Peyer's patch (tissue), 4 donors: Measurements from ENCODE around the gene GNAO1.

ENCODE experiments used
- CTCF ChIP-seq, 6 experiments: fragments of 450-650 bp in 4 of 6; fragments of 200-600 bp in 2 of 6; sonication (generic) in 1 of 6; IDR thresholded peaks; one replicate each; pipeline ENCODE4 v1.5.1; 2017 to 2019; ENCODE audit warnings: antibody characterized with exemption in 6 of 6, mild to moderate bottlenecking in 3 of 6, moderate library complexity in 1 of 6
- POLR2A ChIP-seq, 2 donors: fragments of 450-650 bp; IDR thresholded peaks; one replicate each; pipeline ENCODE4 v1.5.1; 2017; ENCODE audit warnings: antibody characterized with exemption in 2 of 2, mild to moderate bottlenecking in 2 of 2, moderate library complexity in 2 of 2

GRCh38 chr16:56327071-56327928 lies 136.0 kb downstream of the GNAO1 start:
- TF ChIP-seq CTCF (IDR thresholded peaks at IDR 0.05) (no peak), POLR2A (IDR thresholded peaks at IDR 0.05) (no peak)
